SJCRH30 (cell line): ENCODE results near the gene KCNH3. TPM values are rescaled to one million over a fixed set of nuclear protein-coding genes. Genes with fewer than 3 reads are reported as not detected.

Experiments
- DNase-seq, 2 experiments: peaks; one replicate each; pipeline ENCODE4 v3.0.0-alpha.2; 2015 to 2020
- H3K27ac ChIP-seq: fragments of 250-450 bp; sonication (Bioruptor Pico); 2 replicates; pipeline ENCODE4 v1.5.1; 2020; ENCODE audit warnings: mild to moderate bottlenecking, moderate library complexity
- H3K27me3 ChIP-seq: fragments of 250-450 bp; sonication (Bioruptor Pico); 2 replicates; pipeline ENCODE4 v1.5.1; 2020; ENCODE audit warnings: mild to moderate bottlenecking, moderate library complexity
- H3K36me3 ChIP-seq: fragments of 250-450 bp; sonication (Bioruptor Pico); 2 replicates; pipeline ENCODE4 v1.5.1; 2020; ENCODE audit warnings: mild to moderate bottlenecking, moderate library complexity
- H3K4me1 ChIP-seq: fragments of 250-450 bp; sonication (Bioruptor Pico); 2 replicates; pipeline ENCODE4 v1.5.1; 2020; ENCODE audit warnings: mild to moderate bottlenecking, moderate library complexity
- H3K4me3 ChIP-seq: fragments of 250-450 bp; sonication (Bioruptor Pico); 2 replicates; pipeline ENCODE4 v1.5.1; 2020; ENCODE audit warnings: mild to moderate bottlenecking, moderate library complexity
- H3K9me3 ChIP-seq: fragments of 250-450 bp; sonication (Bioruptor Pico); replicated peaks from 2 replicates; pipeline ENCODE4 v1.5.1; 2020; ENCODE audit warnings: mild to moderate bottlenecking, moderate library complexity
- total RNA-seq: library from RNA; depleted of rRNA; stranded (reverse); fragments of >200 nt; shearing (Covaris generic); gene quantifications from 2 replicates; pipeline ENCODE4 v1.2.3, GENCODE V29; 2014

Gene KCNH3
- total RNA-seq, 1 experiment from 2014 or later: 0.12 TPM

DNA sequence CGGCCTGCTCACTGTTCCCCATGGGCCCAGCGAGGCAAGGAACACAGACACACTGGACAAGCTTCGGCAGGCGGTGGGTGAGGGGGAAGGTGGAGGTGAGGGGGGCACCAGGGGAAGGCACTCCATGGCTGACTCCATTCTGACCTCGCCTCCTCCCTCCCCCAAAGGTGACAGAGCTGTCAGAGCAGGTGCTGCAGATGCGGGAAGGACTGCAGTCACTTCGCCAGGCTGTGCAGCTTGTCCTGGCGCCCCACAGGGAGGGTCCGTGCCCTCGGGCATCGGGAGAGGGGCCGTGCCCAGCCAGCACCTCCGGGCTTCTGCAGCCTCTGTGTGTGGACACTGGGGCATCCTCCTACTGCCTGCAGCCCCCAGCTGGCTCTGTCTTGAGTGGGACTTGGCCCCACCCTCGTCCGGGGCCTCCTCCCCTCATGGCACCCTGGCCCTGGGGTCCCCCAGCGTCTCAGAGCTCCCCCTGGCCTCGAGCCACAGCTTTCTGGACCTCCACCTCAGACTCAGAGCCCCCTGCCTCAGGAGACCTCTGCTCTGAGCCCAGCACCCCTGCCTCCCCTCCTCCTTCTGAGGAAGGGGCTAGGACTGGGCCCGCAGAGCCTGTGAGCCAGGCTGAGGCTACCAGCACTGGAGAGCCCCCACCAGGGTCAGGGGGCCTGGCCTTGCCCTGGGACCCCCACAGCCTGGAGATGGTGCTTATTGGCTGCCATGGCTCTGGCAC, 18.5 kb downstream of the KCNH3 start:
- Histone ChIP-seq H3K36me3 (peaks cover 37% of the 10 kb centered on the region), H3K4me3 (no peak overlapping the region), H3K27me3 (no peaks in the 10 kb centered on the region), H3K4me1 (no peaks in the 10 kb centered on the region), H3K27ac (no peak overlapping the region), H3K9me3 (no peaks in the 10 kb centered on the region)
- no peak for DNase-seq

DNA sequence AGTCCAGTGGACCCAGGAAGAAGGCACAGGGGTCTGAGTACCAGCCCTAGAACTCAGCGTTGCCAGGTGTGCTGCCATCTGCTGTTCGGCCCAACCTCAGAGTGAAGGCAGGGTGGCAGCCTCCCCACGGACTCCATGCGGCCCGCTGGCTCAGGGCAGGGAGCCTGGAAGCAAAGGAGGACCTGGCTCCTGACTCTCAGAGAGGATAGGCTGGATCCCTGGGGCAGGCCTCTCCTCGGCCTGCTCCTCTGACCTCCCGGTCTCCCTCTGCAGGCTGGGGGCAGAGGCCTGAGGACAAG, 19.0 kb downstream of the KCNH3 start:
- no peak for DNase-seq
- Histone ChIP-seq H3K4me3 (no peak overlapping the region), H3K9me3 (no peaks in the 10 kb centered on the region), H3K4me1 (no peaks in the 10 kb centered on the region), H3K27me3 (no peaks in the 10 kb centered on the region), H3K27ac (no peak overlapping the region), H3K36me3 (peaks cover 42% of the 10 kb centered on the region)

DNA sequence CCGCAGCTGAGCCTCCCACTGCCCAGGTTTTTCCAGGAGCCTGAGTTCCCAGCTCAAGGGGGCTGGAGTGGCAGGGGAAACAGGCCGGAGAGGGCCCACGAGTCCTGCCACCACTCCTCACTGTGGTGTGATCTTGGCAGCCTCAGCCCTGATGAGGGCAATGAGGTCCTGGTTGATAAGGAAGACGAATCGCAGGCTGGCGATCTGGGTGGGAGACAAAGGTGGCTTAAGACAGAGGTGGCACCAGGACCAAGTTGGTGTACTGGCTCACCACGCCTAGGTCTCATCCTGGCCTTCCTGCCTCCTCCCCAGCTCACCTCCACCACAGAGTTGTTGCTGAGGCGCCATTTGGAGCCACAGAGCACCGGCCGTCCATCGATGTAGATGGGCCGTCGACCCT, 19.7 kb downstream of the KCNH3 start:
- H3K27ac ChIP-seq: no peak overlapping the region
- H3K4me1 ChIP-seq: no peaks in the 10 kb centered on the region
- H3K9me3 ChIP-seq: no peaks in the 10 kb centered on the region
- H3K36me3 ChIP-seq: peaks cover 45% of the 10 kb centered on the region
- no peaks in the 10 kb centered on the region for H3K27me3 ChIP-seq
- no peak overlapping the region for H3K4me3 ChIP-seq
- no peak for DNase-seq

DNA sequence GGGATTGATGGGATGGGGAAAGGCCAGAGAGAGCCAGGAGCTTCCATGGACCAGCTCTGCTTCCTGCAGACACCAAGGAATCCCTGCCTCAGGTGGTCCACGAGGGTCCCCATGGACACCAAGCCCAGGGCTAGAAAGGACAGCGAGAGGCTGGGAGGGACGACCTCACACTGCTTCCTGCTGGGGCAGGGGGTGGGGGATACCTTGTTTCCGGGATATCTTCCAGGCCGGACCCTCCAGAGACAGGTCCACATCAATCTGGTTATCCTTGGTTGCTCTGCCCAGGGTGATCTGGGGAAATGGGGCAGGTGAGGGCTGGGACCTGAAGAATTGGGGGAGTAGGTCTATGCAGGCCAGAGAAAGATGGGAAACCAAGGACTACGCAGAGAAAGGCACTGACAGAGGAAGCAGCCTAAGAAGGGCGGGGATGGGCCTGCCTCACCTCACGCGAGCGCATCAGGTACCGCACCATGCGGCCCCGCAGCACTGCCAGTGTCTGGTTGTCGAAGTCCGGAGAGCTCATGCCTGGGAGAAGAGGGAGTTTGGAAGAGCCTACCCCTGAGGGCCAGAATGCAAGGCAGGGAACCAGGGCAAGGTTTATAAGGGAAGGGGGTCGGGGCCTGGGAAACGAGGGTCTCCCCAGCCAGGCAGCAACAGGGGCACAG, 20.3 kb downstream of the KCNH3 start:
- H3K4me1 ChIP-seq: no peaks in the 10 kb centered on the region
- H3K4me3 ChIP-seq: no peak overlapping the region
- H3K9me3 ChIP-seq: no peaks in the 10 kb centered on the region
- no peaks in the 10 kb centered on the region for H3K27me3 ChIP-seq
- H3K36me3 ChIP-seq: peaks cover 45% of the 10 kb centered on the region
- H3K27ac ChIP-seq: no peak overlapping the region
- DNase-seq: no peak

DNA sequence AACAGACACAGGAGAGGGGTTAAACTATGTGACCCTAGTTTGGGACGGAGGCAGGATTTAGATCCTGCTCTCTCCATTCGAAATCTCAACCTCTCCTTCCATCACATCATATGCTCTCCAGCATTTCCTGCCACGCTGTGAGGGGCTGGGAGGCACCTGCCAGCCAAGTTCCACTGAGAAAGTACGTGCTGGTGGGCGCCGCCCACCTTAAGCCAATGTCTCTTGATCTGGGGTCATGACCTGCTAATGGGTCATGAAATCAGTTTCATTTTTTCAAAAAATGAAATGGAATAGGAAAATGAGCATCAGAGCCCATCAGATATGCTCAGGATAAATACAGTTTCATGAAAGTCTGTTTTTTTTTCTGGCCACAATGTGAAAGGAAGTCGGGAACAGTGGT, 21.9 kb downstream of the KCNH3 start:
- peaks cover 45% of the 10 kb centered on the region for H3K36me3 ChIP-seq
- H3K27me3 ChIP-seq: no peaks in the 10 kb centered on the region
- DNase-seq: no peak
- no peak overlapping the region for H3K4me3 ChIP-seq
- no peak overlapping the region for H3K27ac ChIP-seq
- no peaks in the 10 kb centered on the region for H3K9me3 ChIP-seq
- H3K4me1 ChIP-seq: no peaks in the 10 kb centered on the region

DNA sequence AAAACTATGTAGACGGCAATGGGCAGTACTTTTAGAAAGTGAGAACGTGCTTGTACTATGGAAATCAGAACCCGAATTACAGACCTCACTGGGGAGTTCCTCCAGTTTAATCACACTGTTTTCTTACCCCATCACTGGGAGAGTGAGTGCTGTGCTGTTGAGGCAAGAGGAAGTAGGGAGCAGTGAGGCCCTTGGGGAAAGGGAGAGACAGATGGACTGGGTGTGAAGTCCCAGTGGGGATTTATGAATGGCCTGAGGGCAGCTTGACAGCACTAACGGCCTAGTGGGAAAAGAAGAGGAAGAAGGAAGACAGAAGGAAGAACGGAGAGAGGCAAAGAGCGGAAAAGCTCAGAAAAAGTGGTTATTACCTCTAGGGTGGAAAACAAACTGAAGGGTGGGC, 23.4 kb downstream of the KCNH3 start:
- H3K4me1 ChIP-seq: no peaks in the 10 kb centered on the region
- no peak for DNase-seq
- H3K27ac ChIP-seq: no peak overlapping the region
- H3K9me3 ChIP-seq: no peaks in the 10 kb centered on the region
- no peaks in the 10 kb centered on the region for H3K27me3 ChIP-seq
- no peak overlapping the region for H3K4me3 ChIP-seq
- peaks cover 42% of the 10 kb centered on the region for H3K36me3 ChIP-seq

DNA sequence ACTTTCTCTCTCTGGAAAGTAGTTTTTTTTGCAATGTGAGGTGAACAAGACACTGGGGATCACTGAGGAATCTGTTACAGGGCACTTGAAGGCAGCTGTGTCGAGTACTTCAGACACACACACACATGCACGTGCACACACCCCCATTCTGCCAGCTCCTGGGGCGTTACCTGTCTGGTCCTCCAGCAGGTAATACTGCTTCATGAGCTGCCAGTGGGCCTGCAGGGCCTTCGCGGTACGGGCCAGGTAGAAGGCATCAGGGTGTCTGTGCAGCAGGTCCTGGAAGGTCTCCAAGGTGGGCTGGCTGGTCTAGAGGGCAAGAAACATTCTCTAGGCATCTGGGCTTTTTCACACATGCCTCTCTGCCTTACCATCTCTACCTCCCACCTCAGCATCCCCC, 24.0 kb downstream of the KCNH3 start:
- H3K27ac ChIP-seq: no peak overlapping the region
- no peak for DNase-seq
- H3K4me3 ChIP-seq: no peak overlapping the region
- H3K4me1 ChIP-seq: no peaks in the 10 kb centered on the region
- H3K9me3 ChIP-seq: no peaks in the 10 kb centered on the region
- H3K36me3 ChIP-seq: peaks cover 41% of the 10 kb centered on the region
- no peaks in the 10 kb centered on the region for H3K27me3 ChIP-seq

DNA sequence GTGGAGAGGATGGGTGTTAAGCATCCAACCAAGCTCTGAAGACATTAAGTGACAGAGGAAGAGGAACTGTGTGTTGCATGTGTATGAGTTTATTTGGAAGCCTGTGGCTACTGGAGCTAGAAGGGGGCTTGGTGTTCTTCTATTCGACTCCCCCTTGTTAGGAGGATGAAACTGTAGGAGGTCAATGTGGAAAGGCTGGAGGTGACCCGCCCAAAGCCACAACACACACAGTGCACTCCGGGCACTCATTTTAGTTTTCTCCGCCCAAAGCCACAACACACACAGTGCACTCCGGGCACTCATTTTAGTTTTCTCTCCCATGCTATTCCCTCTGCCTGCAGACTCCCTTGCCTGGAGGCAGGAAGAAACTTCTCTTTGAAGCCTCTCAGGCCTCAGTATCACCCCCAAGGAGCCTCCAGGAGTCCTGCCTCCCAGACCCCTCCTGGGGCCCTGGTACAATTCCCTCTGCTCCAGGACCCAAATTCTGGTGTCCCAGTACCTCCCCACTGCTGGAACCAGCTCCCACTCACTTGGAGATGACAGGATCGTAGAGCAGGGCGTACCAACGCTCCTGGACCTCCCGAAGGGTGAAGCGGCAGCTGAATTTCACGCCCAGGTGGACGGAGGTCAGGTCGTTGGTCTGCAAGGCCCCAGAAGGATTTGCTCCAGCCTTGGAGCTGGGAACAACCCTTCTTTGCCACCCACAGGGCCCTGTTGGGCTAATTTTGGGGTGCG, 25.3 kb downstream of the KCNH3 start:
- peaks cover 29% of the 10 kb centered on the region for H3K36me3 ChIP-seq
- H3K4me3 ChIP-seq: no peak overlapping the region
- DNase-seq: no peak
- H3K27ac ChIP-seq: no peak overlapping the region
- no peaks in the 10 kb centered on the region for H3K9me3 ChIP-seq
- H3K4me1 ChIP-seq: no peaks in the 10 kb centered on the region
- no peaks in the 10 kb centered on the region for H3K27me3 ChIP-seq

DNA sequence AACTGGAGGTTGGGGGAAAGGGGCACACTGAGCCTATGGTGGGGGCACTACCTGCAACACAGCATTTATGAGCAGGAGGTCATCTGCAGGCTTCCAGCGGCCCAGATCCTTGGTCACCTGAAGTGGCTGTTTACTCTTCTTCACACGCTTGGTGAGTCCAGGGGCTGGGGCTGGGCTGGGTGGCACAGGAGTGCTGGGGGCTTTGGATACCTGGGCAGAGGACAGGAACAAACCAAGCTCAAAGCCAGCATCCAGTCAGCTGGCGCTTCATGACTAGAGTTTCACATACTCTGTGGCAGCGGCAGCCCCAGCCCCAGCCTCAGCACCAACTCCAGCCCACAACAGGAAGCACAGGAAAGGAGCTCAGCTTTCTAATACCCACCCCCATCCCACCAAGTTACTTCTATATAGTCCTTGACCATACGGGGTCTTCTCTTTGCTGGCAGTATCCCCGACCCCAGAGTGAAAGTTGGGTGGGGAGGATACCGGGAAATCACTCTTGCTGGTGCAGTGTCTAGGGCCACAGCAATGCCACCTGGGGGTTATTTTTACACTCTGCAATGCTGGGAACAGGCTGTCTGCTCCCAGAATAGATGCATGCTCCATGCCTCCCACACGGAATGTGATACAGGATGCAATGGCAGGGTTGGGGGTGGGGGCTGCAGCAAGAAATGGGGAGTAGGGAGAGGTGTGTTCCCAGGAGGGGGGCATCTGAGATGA, 26.0 kb downstream of the KCNH3 start:
- DNase-seq: no peak
- peaks cover 23% of the 10 kb centered on the region for H3K36me3 ChIP-seq
- H3K27ac ChIP-seq: no peak overlapping the region
- no peaks in the 10 kb centered on the region for H3K27me3 ChIP-seq
- no peaks in the 10 kb centered on the region for H3K9me3 ChIP-seq
- no peak overlapping the region for H3K4me3 ChIP-seq
- H3K4me1 ChIP-seq: no peaks in the 10 kb centered on the region

DNA sequence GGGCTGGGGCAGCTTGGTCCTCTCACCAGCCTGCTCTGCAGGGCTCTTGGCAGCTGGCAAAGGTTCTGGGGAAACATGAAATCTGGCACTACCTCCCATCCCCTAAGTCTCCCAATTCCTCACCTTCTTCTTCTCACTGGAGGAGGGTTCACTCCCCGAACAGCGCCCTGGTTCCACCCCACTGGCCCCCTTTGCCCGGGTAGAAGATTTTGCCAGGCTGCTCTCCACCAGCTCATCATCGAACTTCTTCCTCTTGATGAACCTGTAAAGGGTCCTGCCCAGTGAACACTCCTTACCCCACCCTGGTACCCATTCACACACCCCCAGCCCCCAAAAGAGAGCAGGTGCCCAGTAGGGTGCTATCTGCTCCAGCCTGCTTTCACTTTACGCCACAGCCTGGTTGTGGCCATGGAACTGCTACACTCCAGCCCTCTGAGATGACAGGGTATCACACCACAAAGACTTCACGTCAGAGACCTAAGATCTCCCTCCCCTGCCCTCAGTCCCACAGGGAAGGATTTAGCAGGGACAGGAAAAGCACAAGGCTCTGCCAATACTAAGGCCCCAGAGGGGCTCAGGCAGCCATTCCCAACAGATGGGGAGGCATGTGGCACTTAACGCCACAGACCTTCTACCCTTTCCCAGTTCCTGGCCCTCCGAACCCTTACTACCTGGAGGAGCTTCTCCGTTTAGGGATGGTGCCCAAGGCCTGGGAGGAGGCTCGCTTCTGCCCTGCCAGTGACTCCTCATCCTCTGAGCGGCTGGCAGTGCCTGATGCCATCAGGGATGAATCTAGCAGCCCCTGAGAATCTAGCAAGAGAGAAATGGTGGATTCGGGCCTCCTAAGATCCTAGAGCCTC, 26.8 kb downstream of the KCNH3 start:
- Histone ChIP-seq H3K27ac (no peak overlapping the region), H3K9me3 (no peaks in the 10 kb centered on the region), H3K4me3 (no peak overlapping the region), H3K4me1 (no peaks in the 10 kb centered on the region), H3K36me3 (peaks cover 22% of the 10 kb centered on the region), H3K27me3 (no peaks in the 10 kb centered on the region)
- DNase-seq: no peak

DNA sequence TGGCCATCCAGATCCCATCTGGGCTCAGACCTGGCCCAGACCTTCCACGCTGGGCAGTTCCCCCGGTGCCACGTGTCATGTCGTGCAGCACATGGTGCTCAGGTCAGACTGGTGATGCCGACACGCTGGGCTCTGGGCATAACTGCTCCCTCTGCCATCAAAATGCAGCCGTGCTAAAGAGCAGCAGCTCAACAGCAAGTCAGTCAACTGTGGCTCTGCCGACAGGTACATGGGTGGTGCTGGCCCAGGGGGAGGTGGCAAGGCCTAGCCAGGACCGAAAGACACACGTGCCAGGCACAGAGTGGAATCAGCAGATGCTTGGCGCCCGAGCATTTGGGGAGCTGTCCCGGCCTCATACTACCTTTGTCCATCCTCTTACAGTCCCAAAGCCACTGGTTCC, 27.5 kb downstream of the KCNH3 start:
- H3K27ac ChIP-seq: no peak overlapping the region
- no peaks in the 10 kb centered on the region for H3K9me3 ChIP-seq
- peaks cover 16% of the 10 kb centered on the region for H3K36me3 ChIP-seq
- no peaks in the 10 kb centered on the region for H3K4me1 ChIP-seq
- H3K4me3 ChIP-seq: no peak overlapping the region
- DNase-seq: no peak
- H3K27me3 ChIP-seq: no peaks in the 10 kb centered on the region

DNA sequence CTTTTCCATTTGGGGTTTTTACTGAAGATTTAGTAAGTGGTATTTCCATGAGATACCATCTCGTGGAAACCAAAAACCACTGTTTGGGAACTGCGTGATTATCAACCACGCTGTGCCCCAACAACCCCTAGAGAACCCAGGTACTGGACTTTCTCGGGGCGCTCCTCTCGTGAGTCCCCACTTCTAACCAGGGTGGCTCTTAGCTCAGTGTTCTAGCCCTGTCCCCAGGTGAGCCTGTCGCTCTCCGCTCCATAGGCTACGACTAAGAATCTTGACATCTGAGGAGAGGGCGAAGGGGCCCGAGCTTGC, 28.4 kb downstream of the KCNH3 start:
- Histone ChIP-seq H3K4me3 (peak overlapping the region; percentile 99), H3K27me3 (no peaks in the 10 kb centered on the region), H3K27ac (peak overlapping the region; percentile 97), H3K9me3 (no peaks in the 10 kb centered on the region), H3K4me1 (no peaks in the 10 kb centered on the region), H3K36me3 (peaks cover 9% of the 10 kb centered on the region)
- DNase-seq: no peak

DNA sequence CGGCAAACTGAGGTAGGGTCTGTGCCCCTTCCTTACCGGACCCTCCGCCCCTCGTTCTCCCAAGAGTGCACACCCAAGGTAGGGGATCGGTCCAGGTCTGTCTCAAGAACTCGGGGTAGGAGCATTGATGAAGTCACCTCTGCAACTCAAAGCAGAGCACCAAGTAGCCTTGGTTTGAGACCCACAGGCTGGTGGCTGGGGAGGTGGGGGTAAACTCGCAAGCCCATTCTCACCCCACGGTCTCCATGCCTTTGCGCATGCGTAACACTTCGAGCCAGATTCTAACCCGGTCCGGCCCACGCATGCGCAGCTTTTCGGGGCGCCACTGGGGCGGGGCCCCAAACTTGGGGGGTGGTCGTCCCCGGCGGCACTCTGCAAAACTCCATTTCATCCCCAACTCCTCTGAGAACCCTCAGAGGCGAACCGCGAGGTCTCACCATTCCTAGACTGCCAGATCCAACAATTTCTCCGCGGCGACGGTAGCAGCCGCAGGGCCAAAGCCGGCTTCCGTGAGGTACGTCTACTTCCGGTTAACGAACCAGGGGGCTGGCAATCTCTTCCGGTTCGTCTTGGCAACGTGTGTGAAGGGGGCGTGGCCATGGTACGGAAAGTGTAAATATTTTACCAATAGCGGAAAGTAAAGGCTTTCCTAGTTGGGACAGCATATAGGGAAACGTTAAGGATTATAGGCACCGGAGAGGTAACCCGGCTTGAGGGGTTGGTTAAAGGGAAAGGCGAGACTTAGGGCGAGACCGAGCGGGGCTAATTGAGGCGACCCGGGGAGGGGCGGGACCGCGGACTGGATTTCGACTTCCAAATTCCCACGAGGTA, 29.0 kb downstream of the KCNH3 start, which contains the start of gene MCRS1:
Gene MCRS1 (minus strand): TSS at position 532 of the 831 bp plus-strand sequence. CDS start 1,411 bp downstream, outside the sequence.
- Histone ChIP-seq H3K4me1 (no peaks in the 10 kb centered on the region), H3K9me3 (no peaks in the 10 kb centered on the region), H3K27ac (peak within 1 kb of the TSS; percentile 97), H3K4me3 (peak within 1 kb of the TSS; percentile 99), H3K27me3 (no peaks in the 10 kb centered on the region), H3K36me3 (peaks cover 3% of the 10 kb centered on the region)
- DNase-seq: peak; percentile 95 to 97
